Colonic mucosa (tissue), 4 donors: Measurements from ENCODE around the gene HMGN1. TPM values are rescaled to one million over a fixed set of nuclear protein-coding genes. Genes with fewer than 3 reads are reported as not detected.

ENCODE experiments used
- DNase-seq: peaks from one replicate; pipeline ENCODE4 v3.0.0-alpha.2; 2020
- H3K27ac ChIP-seq: fragments of 200-600 bp; one replicate; pipeline ENCODE4 v1.8.0; 2021
- H3K27me3 ChIP-seq: fragments of 200-600 bp; one replicate; pipeline ENCODE4 v1.8.0; 2021
- H3K36me3 ChIP-seq: fragments of 200-600 bp; one replicate; pipeline ENCODE4 v1.8.0; 2021
- H3K4me1 ChIP-seq: fragments of 200-600 bp; one replicate; pipeline ENCODE4 v1.8.0; 2021; ENCODE audit warnings: mild to moderate bottlenecking
- H3K4me3 ChIP-seq: fragments of 200-600 bp; one replicate; pipeline ENCODE4 v1.8.0; 2021
- H3K9ac ChIP-seq, 2 donors: one replicate each; pipeline ENCODE4 v1.7.0; 2013; ENCODE audit warnings: control low read depth in 2 of 2, low read depth in 2 of 2, low read length in 2 of 2
- H3K9me3 ChIP-seq: fragments of 200-600 bp; one replicate; pipeline ENCODE4 v1.8.0; 2021
- CTCF ChIP-seq: fragments of 200-600 bp; IDR thresholded peaks from one replicate; pipeline ENCODE4 v1.8.0; 2022; ENCODE audit warnings: antibody characterized with exemption, mild to moderate bottlenecking
- intact Hi-C: fragments of 100-400 bp; cut with DNase I; formaldehyde crosslinking; loops from one replicate; pipeline ENCODE4 v1.14.1; 2022
- total RNA-seq, 2 donors: library from RNA; stranded (reverse); fragmentation: NEBNext Ultra II Directional in 1 of 2; extraction: Animal tissue kit (Norgen Biotek cat#: 25700) in 1 of 2; gene quantifications; one replicate each; pipeline ENCODE4 v1.2.1, GENCODE V29; 2021
- donor health status: healthy.
- donor health status: DM: no; HTN: no; CAD: no.
- donor health status: DM: no; HTN: no; CAD: no.

The HMGN1 gene
- total RNA-seq, 2 donors from 2014 or later, result 240 to 305 TPM

- Histone ChIP-seq H3K27me3 (no peaks in the 10 kb centered on the region), H3K4me1 (peaks cover 3% of the 10 kb centered on the region), H3K36me3 (no peaks in the 10 kb centered on the region), H3K9ac (no peak overlapping the region), H3K4me3 (no peak overlapping the region), H3K27ac (no peak overlapping the region), H3K9me3 (no peaks in the 10 kb centered on the region)
- TF ChIP-seq CTCF, result no peak
- intact Hi-C loops, result no loop called here
- no peak for DNase-seq
Measured at GRCh38 chr21:39315603-39316445, 33.1 kb downstream of the HMGN1 start.

GRCh38 chr21:39314143-39315027 is 34.5 kb downstream of the HMGN1 start:
- intact Hi-C loops, result loop anchor here (5.0 kb wide), 3 partner anchors 33 to 133 kb away; partner anchors contain the start of genes HMGN1 and LCA5L
- DNase-seq, result peak; percentile 63
- Histone ChIP-seq H3K27me3 (no peaks in the 10 kb centered on the region), H3K27ac (peak overlapping the region; percentile 96), H3K36me3 (no peaks in the 10 kb centered on the region), H3K9ac (peak overlapping the region; percentile 86 to 93), H3K4me1 (peaks cover 3% of the 10 kb centered on the region), H3K4me3 (peak overlapping the region; percentile 91), H3K9me3 (no peaks in the 10 kb centered on the region)
- TF ChIP-seq CTCF, result no peak

- H3K36me3 ChIP-seq, result no peaks in the 10 kb centered on the region
- H3K4me1 ChIP-seq, result peaks cover 3% of the 10 kb centered on the region
- H3K9ac ChIP-seq, result peak within 1 kb of the TSS; percentile 86 to 93
- peak within 1 kb of the TSS; percentile 96 for H3K27ac ChIP-seq
- H3K27me3 ChIP-seq, result no peaks in the 10 kb centered on the region
- intact Hi-C loops, result loop anchor here (5.0 kb wide), 3 partner anchors 34 to 134 kb away; partner anchors contain the start of genes HMGN1 and LCA5L
- H3K9me3 ChIP-seq, result no peaks in the 10 kb centered on the region
- no peak for TF ChIP-seq CTCF
- peak within 1 kb of the TSS; percentile 91 for H3K4me3 ChIP-seq
- peak; percentile 79 for DNase-seq
Measured at GRCh38 chr21:39313571-39314142, 35.2 kb downstream of the HMGN1 start, which contains the start of gene BRWD1. Gene BRWD1, minus strand, starts transcription at chr21:39313632. Its CDS starts 141 bp downstream, at chr21:39313491.

GRCh38 chr21:39313042-39313570 is 35.8 kb downstream of the HMGN1 start:
- intact Hi-C loops, result loop anchor here (5.0 kb wide), 3 partner anchors 34 to 134 kb away; partner anchors contain the start of genes HMGN1 and LCA5L
- Histone ChIP-seq H3K4me1 (peaks cover 3% of the 10 kb centered on the region), H3K4me3 (peak overlapping the region; percentile 91), H3K9ac (peak overlapping the region; percentile 86 to 93), H3K27ac (peak overlapping the region; percentile 96), H3K36me3 (no peaks in the 10 kb centered on the region), H3K9me3 (no peaks in the 10 kb centered on the region), H3K27me3 (no peaks in the 10 kb centered on the region)
- TF ChIP-seq CTCF, result no peak
- peak; percentile 44 for DNase-seq
